Daoy (cell line): ENCODE results near the gene P2RY2. TPM values are rescaled to one million over a fixed set of nuclear protein-coding genes. Genes with fewer than 3 reads are reported as not detected.

Experiments used
- DNase-seq: peaks from one replicate; pipeline ENCODE4 v3.0.0-alpha.2; 2015; ENCODE audit warnings: low read depth
- total RNA-seq: library from RNA; depleted of rRNA; stranded (reverse); fragments of >200 nt; shearing (Covaris generic); gene quantifications from 2 replicates; pipeline ENCODE4 v1.2.3, GENCODE V29; 2014; rRNA removed

Gene P2RY2
- total RNA-seq, 1 experiment from 2014 or later = 0.74 TPM

DNA sequence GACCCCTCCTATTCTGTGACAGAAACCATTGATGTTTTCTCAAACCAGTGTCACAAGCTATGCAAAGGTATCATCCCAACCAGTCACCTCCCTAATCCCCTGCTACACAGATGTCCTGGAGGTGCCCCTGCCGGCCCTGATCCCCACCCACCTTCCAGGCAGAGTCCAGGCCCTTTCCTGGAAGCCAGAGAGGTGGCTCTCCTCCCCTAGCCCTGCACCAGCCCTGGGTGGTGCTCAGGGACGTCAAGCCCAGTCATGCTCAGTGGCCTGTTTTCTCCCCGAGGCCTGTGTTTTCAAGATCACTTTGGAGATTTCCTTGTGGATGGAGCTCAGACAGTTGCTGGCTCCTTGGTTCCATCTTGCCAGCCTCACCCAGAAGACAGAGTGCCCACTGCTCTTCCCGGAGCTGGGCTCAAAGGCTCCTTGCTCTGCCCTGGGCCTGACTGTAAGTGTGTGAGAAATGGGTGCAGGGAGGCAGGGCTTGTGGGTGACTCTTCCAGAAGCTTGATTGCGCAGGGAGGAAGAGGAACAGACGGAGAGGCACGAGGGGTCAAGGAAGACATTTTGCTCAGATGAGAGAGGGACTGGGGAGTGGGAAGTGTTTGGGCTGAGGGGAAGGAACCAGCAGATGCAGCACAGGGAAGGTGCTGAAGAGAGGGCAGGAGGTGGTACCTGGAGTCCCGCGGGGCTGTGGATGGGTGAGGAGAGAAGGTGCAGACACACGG, 65.4 kb downstream of the P2RY2 start:
- no peak for DNase-seq

DNA sequence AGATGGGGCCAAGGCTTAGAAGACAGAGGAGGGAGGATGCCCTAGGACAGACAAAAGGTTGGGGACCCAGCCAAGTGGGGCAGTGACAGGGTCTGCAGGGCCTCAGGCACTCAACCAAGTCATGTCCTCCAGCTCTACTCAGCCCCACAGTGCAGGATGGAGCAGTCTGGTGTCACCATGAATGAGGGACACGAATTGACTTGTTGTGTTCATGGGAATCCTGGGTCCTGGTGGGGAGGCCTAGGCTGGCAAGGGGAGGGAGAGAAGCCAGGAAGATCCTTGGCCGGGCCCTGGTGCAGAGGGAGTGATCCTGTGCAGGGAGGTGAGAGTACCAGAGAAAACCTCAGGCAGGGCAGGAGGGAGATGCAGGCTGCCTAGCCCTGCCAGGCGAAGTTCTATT, 66.0 kb downstream of the P2RY2 start:
- no peak for DNase-seq

- DNase-seq = no peak
Observed at GRCh38 chr11:73285721-73286120, 67.6 kb downstream of the P2RY2 start.

Other genes with a start within 250 kb of the P2RY2 start
- 4.8 and 7.2 TPM in 2 replicates for gene FCHSD2, start 76.0 kb upstream of the P2RY2 start, total RNA-seq
- gene P2RY6, start 54.1 kb downstream of the P2RY2 start, total RNA-seq = 0.80 TPM in 1 of 2 replicates, not detected in the other
- 4.7 and 6.0 TPM in 2 replicates for gene ARHGEF17, start 90.0 kb downstream of the P2RY2 start, total RNA-seq
- gene RELT, start 158.1 kb downstream of the P2RY2 start, total RNA-seq = 10.3 and 11.2 TPM in 2 replicates